Hematopoietic multipotent progenitor cell treated with erythropoietin and hydrocortisone succinate and interleukin-3 and kit ligand, for 17 days (in vitro differentiated cells): ENCODE measurements around the gene PCNP.
A peak's percentile ranks its signal among the peaks of the same experiment; 100 is the strongest.
"Not testable (repeated sequence)": the region's sequence is repeated elsewhere in the genome, so short reads cannot be mapped to it uniquely, and the experiment has no call there.

Experiments used
- DNase-seq: peaks from one replicate; pipeline ENCODE4 v3.0.0-alpha.2; 2015; ENCODE audit warnings: low spot score

PCNP gene

GRCh38 chr3:101633186-101633585, 59.2 kb downstream of the PCNP start:
- DNase-seq: no peak

- no peak for DNase-seq
These were observed 60.7 kb downstream of the PCNP start for GRCh38 chr3:101634591-101635196.

- no peak for DNase-seq
These were observed 61.4 kb downstream of the PCNP start for GRCh38 chr3:101635345-101635744.

GRCh38 chr3:101635954-101636798, 62.2 kb downstream of the PCNP start:
- DNase-seq: peak; percentile 72

- no peak for DNase-seq
These were observed 63.5 kb downstream of the PCNP start for GRCh38 chr3:101637451-101637850.

GRCh38 chr3:101638261-101638745, 64.3 kb downstream of the PCNP start:
- no peak for DNase-seq

- DNase-seq: no peak
These were observed 65.4 kb downstream of the PCNP start for GRCh38 chr3:101639280-101639963.

- DNase-seq: no peak
These were observed 66.3 kb downstream of the PCNP start for GRCh38 chr3:101640256-101640655.

- DNase-seq: not testable (repeated sequence)
These were observed 67.6 kb downstream of the PCNP start for GRCh38 chr3:101641397-101642115.

- no peak for DNase-seq
These were observed 68.5 kb downstream of the PCNP start for GRCh38 chr3:101642441-101642840.

GRCh38 chr3:101643009-101643844, 69.2 kb downstream of the PCNP start:
- no peak for DNase-seq
